Stimulated activated CD4-positive, alpha-beta T cell treated with anti-CD3 and anti-CD28 coated beads, Interleukin-1b, Interleukin-23, amount 100 ng/mL, for 4 hours (primary cell): Measurements from ENCODE around the gene SBF2.

Experiments
- DNase-seq, 2 donors: peaks; one replicate each; pipeline ENCODE4 v3.0.0-alpha.2; 2020; ENCODE audit warnings: low read depth in 2 of 2

Gene SBF2

DNA sequence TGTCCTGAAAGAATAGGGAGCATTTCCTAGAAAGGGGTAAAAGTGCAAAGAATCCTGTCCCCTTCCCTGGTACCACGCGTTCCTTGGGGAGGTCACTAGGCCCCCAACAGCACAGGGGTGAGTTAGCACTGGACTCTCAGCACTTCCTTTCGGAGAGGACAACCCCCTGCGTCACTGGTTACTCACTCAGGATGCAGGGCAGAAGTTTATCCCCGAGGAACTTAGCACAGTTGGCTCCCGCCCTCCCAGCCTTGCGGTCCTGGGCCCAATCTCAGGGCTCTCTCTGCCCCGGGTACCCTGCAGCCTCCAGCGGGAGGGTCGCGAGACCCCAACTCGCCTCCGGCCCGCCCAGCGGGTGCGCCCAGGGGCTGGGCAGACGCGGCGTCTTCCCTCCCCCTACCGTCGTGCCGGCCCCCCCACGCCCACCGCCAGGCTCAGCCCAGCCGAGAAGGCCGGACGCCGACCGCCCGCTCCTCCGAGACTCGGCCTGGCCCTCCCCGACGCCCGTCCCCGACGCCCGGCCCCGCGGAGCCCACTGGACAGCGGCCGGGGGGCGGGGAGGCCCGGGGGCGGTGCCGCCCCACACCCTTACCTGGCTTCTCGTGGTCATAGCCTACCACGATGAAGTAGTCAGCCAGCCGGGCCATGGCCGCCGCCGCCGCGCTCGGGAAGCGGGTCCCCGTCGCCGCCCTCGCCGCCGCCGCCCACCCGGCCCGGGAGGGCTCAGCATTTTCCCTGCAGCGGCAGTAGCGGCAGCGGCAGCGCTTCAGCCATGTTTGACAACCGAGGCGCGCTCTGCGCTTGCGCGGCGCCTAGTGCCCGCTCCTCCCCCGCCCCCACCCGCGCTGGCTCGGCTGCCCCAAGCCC lies at the start of gene SBF2:
SBF2 (minus strand) TSS at position 797 of the 867 bp plus-strand sequence; CDS start at position 647, 150 bp downstream.
- peak; percentile 74 to 80 for DNase-seq

DNA sequence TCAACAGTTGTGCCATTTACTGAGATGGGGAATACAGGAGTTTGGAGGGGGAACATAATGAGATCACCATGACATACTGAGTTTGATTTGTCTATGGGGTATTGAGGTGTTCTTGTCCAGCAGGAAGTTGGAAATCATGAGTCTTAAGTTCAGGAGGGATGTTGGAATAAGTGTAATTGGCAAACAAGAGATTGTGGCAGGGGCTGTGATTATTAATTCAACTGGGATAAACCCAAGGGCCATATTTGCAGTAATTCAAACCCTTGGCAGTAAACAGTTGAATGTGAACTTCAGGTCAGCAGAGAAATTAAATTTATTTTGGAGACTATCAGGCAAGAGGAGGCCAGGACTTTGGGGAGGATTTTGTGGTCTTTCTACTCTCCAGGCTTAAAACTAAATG lies 44.3 kb upstream of the SBF2 start:
- DNase-seq = no peak

GRCh38 chr11:10333490-10333889 lies 39.5 kb upstream of the SBF2 start:
- DNase-seq = no peak

GRCh38 chr11:10331548-10332289 lies 37.7 kb upstream of the SBF2 start:
- no peak for DNase-seq

- no peak for DNase-seq
These were observed 35.9 kb upstream of the SBF2 start for GRCh38 chr11:10329935-10330334.

DNA sequence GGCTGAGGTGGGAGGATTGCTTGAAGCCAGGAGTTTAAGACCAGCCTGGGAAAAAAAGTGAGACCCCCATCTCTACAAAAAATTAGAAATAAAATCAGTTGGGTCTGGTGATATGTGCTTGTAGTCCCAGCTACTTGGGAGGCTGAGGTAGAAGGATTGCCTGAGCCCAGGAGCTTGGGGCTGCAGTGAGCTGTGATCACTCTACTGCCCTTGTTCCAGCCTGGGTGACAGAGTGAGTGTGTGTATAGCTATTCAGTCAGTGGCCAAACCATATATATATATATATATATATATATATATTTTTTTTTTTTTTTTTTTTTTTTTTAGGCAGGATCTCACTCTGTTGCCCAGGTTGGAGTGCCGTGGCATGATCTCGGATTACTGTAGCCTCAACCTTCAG lies 35.3 kb upstream of the SBF2 start:
- DNase-seq = no peak

GRCh38 chr11:10328314-10329098 lies 34.5 kb upstream of the SBF2 start:
- no peak for DNase-seq

- no peak for DNase-seq
These were observed 33.2 kb upstream of the SBF2 start for GRCh38 chr11:10327254-10327653.

DNA sequence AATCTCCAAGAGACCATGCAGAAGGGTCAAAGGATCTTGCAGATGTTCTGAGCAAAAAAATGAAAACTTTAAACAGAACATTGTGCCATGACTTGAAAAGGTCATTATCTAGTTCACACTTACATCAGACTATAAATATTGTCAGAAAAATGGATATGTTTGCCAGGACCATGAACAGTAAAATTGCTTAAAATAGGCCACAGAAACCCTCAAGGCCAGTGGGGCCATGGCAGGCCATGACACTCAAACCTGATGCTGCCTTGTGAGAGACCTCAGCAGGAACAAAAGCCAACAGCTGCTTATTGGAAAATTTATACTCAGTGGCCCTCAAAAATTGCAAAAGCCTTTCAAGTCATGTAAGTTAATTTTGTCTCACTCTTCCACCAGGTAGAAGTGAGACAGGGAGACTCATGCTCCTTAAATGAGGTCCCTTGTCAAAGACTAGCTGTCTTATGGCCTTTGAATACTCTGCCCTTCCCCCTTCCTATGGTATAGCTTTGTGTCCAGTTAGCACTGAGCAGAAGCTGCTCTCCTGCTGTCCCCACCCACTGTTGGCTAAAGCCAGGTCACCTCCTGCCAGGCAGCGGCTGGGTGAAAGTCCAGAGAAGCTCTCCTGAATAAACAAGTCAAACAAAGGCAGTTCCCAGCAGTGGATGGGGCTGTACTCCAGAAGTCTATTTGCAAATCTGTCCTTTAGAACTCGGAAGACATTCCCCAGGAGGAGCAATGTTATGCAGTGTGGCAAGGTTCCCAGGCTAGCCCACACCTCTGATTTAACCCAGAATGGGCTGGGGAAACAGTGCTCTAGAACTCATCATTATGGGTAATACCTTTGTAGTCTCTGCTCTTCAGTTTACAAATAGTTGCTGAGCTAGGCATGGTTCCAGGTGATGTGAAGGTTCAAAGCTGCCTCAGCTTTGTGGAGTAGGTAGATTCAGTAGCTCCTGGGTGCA lies 32.3 kb upstream of the SBF2 start:
- DNase-seq = no peak

DNA sequence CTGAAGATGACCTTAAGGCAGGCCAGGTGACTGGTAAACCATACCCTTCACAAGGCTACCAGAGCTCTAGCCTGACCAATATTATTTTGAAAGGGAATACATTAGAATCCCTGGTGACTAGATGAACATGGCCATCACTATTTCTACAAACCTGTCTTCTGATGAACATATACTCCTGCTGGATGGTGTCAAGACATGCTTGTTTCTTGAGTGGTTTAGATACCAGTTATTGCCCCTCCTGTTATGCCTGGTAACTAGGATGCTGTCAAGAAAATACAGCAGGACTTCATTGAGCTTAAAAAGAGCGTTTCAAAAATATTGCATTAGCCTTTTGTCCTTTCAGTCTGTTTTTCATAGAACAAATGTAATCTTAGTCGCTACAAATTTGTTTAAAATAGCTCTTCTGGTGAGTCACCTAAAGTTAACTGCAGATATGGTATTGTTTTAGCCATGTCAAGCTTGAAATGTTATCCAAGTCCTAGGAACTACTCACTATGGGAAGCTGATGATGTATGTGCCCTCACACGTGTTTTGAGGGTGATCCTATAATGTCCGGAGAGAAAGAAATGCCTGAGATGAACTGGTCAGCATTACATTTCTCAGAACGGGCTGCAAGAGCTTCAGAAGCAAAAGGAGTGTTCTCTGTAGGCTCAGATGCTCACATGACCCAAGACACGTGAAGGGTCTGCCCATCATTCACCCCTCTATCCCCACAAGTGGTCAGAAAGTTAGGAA lies 31.4 kb upstream of the SBF2 start:
- no peak for DNase-seq

- DNase-seq = no peak
These were observed 30.5 kb upstream of the SBF2 start for GRCh38 chr11:10324474-10324873.

- DNase-seq = no peak
These were observed 29.8 kb upstream of the SBF2 start for GRCh38 chr11:10323793-10324170.

- DNase-seq = peak in 1 of 2 donors; percentile 16
These were observed 29.1 kb upstream of the SBF2 start for GRCh38 chr11:10322830-10323792.

DNA sequence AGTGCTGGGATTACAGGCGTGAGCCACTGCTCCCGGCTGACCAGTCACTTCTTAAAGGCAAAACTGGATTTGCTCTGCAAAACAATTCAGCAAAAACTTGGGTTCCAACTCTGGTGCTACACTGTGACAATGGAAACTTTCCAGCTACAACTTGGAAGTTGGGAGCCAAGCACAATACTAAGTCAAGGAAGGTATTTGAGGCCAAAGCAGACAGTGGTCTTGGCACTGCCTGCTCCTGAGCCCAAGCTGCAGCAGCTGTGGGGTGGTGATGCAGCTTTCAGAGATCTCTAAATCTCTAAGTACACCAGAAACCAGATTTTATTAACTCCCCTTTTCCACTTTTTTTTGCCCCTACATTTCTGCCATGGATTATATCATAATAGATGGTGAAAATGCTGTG lies 28.4 kb upstream of the SBF2 start:
- no peak for DNase-seq

DNA sequence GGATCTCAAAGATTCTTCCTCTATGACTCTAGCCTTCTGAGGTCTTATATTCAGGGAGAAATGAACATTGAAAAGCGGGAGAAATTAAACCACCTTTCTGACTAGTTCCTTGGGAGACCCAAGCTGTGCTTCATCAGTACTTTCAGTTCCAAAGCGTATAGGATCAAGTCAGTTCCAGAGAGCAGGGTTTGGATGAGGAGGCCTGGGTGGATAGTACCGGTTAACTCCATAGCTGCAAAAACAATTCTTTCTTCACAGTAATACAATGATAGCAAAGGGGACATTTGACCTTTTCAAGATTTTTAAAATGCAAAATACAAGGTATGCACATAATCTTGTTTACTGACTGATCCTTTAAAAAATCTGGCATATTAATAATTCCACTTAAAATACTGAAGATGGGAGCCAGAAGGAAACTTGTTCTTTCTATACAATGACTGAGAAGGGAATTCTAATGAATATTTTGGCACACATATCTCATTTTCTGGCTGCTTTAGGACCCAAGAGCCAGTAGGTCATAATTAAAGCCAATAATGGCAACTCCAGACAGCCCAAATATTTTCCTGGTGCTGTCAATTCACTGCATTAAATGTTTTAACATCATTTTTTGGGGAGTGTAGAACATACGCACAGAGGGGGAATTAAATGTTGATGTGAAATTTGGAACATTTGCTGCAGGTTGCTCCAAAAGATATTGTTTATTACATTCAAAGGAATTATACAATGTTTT lies 26.9 kb upstream of the SBF2 start:
- DNase-seq = no peak

DNA sequence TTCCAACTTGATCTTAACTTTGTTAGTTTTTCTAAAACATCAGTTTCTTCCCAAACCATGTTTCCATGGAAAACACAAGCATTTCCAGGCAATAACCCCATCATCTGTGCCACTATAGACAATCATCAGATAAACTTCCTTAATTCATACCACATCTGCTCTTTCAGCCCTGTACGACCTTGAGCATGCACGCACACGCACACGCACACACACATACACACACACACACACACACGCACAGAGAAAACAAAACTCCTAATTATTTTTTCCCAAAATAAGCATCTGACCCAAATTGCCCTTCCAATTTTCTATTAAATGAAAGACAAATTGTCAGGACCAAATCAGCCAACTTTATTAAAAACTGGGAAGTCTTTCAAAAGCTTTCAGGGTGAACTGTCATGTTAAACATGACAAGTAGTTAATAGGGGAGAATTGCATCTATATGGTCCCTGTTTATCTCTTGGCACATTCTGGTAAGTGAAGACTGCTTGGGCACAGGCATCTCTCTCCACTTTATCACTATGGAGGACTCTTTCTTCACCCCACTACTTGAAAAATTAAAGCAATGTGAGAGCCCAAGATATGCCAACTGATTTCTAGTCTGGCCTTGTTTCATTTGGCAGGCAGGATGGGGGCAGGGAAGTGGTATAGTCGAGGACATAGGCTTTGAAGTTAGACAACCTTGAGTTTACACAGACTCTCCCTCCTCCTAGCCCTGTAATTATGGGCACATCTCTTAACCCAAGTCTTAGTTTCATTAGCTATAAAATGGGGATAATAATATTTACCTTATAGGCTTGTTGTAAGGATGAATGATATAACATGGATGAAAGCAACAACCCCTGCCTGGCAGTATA lies 25.9 kb upstream of the SBF2 start:
- no peak for DNase-seq

- no peak for DNase-seq
These were observed 24.4 kb upstream of the SBF2 start for GRCh38 chr11:10318527-10318802.
